ENCODE results near the gene C9. TPM values are rescaled to one million over a fixed set of nuclear protein-coding genes. Genes with fewer than 3 reads are reported as not detected.

C9 gene
- total RNA-seq, 8 experiments from 2014 or later = not detected

- in situ Hi-C loops (cut with MboI; ENCODE audit: low pct_unique_long_range_greater_than_20kb in 2 of 9, low sequenced_read_pairs in 9 of 9, unreplicated experiment in 9 of 9) = no loop called here
- H3K27ac ChIP-seq = no peak overlapping the region
- ATAC-seq (replicated peaks in 6 of 8) = no peak
- 67 to 100% (median 93%) methylated on average over 1 to 2 of the region's 2 CpGs; no CpG with 5 or more reads in 2 of the 10 experiments for WGBS, 10 experiments
- H3K4me3 ChIP-seq = no peak overlapping the region
- H3K4me1 ChIP-seq (replicated peaks in 1 of 2) = no peaks in the 10 kb centered on the region
Measured at GRCh38 chr5:39267186-39267585, 97.1 kb downstream of the C9 start.

GRCh38 chr5:39266442-39266841 lies 97.9 kb downstream of the C9 start:
- peak in 1 of 8 experiments; percentile 39 for ATAC-seq (replicated peaks in 6 of 8)
- in situ Hi-C loops (cut with MboI; ENCODE audit: low pct_unique_long_range_greater_than_20kb in 2 of 9, low sequenced_read_pairs in 9 of 9, unreplicated experiment in 9 of 9) = no loop called here
- H3K4me3 ChIP-seq = no peak overlapping the region

GRCh38 chr5:39264528-39264927 lies 99.8 kb downstream of the C9 start:
- no peak overlapping the region for H3K4me3 ChIP-seq
- H3K4me1 ChIP-seq (replicated peaks in 1 of 2) = no peaks in the 10 kb centered on the region
- 67 to 100% (median 85%) methylated on average over 1 of the region's 1 CpG; no CpG with 5 or more reads in 4 of the 10 experiments for WGBS, 10 experiments
- in situ Hi-C loops (cut with MboI; ENCODE audit: low pct_unique_long_range_greater_than_20kb in 2 of 9, low sequenced_read_pairs in 9 of 9, unreplicated experiment in 9 of 9) = no loop called here
- no peak for ATAC-seq (replicated peaks in 6 of 8)
- no peak overlapping the region for H3K27ac ChIP-seq

More at GRCh38 chr5:39266442-39266841, 97.9 kb downstream of the C9 start:
- H3K4me1 ChIP-seq (replicated peaks in 1 of 2) = no peaks in the 10 kb centered on the region
- H3K27ac ChIP-seq = no peak overlapping the region
- 0% methylated on average over 1 of the region's 2 CpGs; no CpG with 5 or more reads in 6 of the 10 experiments for whole genome bisulfite sequencing, 10 experiments

GRCh38 chr5:39262981-39263380 lies 101.3 kb downstream of the C9 start:
- in situ Hi-C loops (cut with MboI; ENCODE audit: low pct_unique_long_range_greater_than_20kb in 2 of 9, low sequenced_read_pairs in 9 of 9, unreplicated experiment in 9 of 9) = no loop called here
- ATAC-seq (replicated peaks in 6 of 8) = no peak
- Histone ChIP-seq H3K4me3 (no peak overlapping the region), H3K4me1 (replicated peaks in 1 of 2) (no peaks in the 10 kb centered on the region), H3K27ac (no peak overlapping the region)
- WGBS, 10 experiments = 75 to 100% (median 86%) methylated on average over 1 to 2 of the region's 2 CpGs; no CpG with 5 or more reads in 3 of the 10 experiments

GRCh38 chr5:39260095-39260494 lies 104.2 kb downstream of the C9 start:
- Histone ChIP-seq H3K4me1 (replicated peaks in 1 of 2) (no peaks in the 10 kb centered on the region), H3K4me3 (no peak overlapping the region), H3K27ac (no peak overlapping the region)
- in situ Hi-C loops (cut with MboI; ENCODE audit: low pct_unique_long_range_greater_than_20kb in 2 of 9, low sequenced_read_pairs in 9 of 9, unreplicated experiment in 9 of 9) = no loop called here
- no peak for ATAC-seq (replicated peaks in 6 of 8)

GRCh38 chr5:39257554-39257953 lies 106.7 kb downstream of the C9 start:
- Histone ChIP-seq H3K4me3 (no peak overlapping the region), H3K27ac (no peak overlapping the region), H3K4me1 (replicated peaks in 1 of 2) (no peaks in the 10 kb centered on the region)
- 81 to 100% (median 94%) methylated on average over 2 to 3 of the region's 3 CpGs; no CpG with 5 or more reads in 1 of the 10 experiments for WGBS, 10 experiments
- in situ Hi-C loops (cut with MboI; ENCODE audit: low pct_unique_long_range_greater_than_20kb in 2 of 9, low sequenced_read_pairs in 9 of 9, unreplicated experiment in 9 of 9) = no loop called here
- ATAC-seq (replicated peaks in 6 of 8) = no peak

GRCh38 chr5:39256477-39257235 lies 107.6 kb downstream of the C9 start:
- H3K4me3 ChIP-seq = no peak overlapping the region
- H3K27ac ChIP-seq = no peak overlapping the region
- no peaks in the 10 kb centered on the region for H3K4me1 ChIP-seq (replicated peaks in 1 of 2)
- WGBS, 10 experiments = 7 to 100% (median 80%) methylated on average over 1 to 4 of the region's 4 CpGs; no CpG with 5 or more reads in 3 of the 10 experiments
- ATAC-seq (replicated peaks in 6 of 8) = peak in 2 of 8 experiments; percentile 92 to 98
- in situ Hi-C loops (cut with MboI; ENCODE audit: low pct_unique_long_range_greater_than_20kb in 2 of 9, low sequenced_read_pairs in 9 of 9, unreplicated experiment in 9 of 9) = no loop called here

- in situ Hi-C loops (cut with MboI; ENCODE audit: low pct_unique_long_range_greater_than_20kb in 2 of 9, low sequenced_read_pairs in 9 of 9, unreplicated experiment in 9 of 9) = no loop called here
Measured at GRCh38 chr5:39255406-39255805, 108.9 kb downstream of the C9 start.

GRCh38 chr5:39254671-39255070 lies 109.6 kb downstream of the C9 start:
- no peak for ATAC-seq (replicated peaks in 6 of 8)
- in situ Hi-C loops (cut with MboI; ENCODE audit: low pct_unique_long_range_greater_than_20kb in 2 of 9, low sequenced_read_pairs in 9 of 9, unreplicated experiment in 9 of 9) = no loop called here
- Histone ChIP-seq H3K4me1 (replicated peaks in 1 of 2) (no peaks in the 10 kb centered on the region), H3K4me3 (no peak overlapping the region), H3K27ac (no peak overlapping the region)

More at GRCh38 chr5:39255406-39255805, 108.9 kb downstream of the C9 start:
- WGBS, 10 experiments = 84 to 100% (median 91%) methylated on average over 1 to 2 of the region's 2 CpGs; no CpG with 5 or more reads in 3 of the 10 experiments
- H3K4me3 ChIP-seq = no peak overlapping the region
- ATAC-seq (replicated peaks in 6 of 8) = no peak
- no peak overlapping the region for H3K27ac ChIP-seq
- H3K4me1 ChIP-seq (replicated peaks in 1 of 2) = no peaks in the 10 kb centered on the region

- in situ Hi-C loops (cut with MboI; ENCODE audit: low pct_unique_long_range_greater_than_20kb in 2 of 9, low sequenced_read_pairs in 9 of 9, unreplicated experiment in 9 of 9) = no loop called here
- no peaks in the 10 kb centered on the region for H3K4me1 ChIP-seq (replicated peaks in 1 of 2)
- H3K4me3 ChIP-seq = no peak overlapping the region
- no peak overlapping the region for H3K27ac ChIP-seq
- ATAC-seq (replicated peaks in 6 of 8) = no peak
Measured at GRCh38 chr5:39253196-39253595, 111.1 kb downstream of the C9 start.

GRCh38 chr5:39249564-39250274 lies 114.6 kb downstream of the C9 start:
- Histone ChIP-seq H3K4me1 (replicated peaks in 1 of 2) (no peaks in the 10 kb centered on the region), H3K27ac (no peak overlapping the region), H3K4me3 (no peak overlapping the region)
- no peak for ATAC-seq (replicated peaks in 6 of 8)
- WGBS, 10 experiments = 17 to 100% (median 63%) methylated on average over 1 of the region's 1 CpG; no CpG with 5 or more reads in 5 of the 10 experiments
- in situ Hi-C loops (cut with MboI; ENCODE audit: low pct_unique_long_range_greater_than_20kb in 2 of 9, low sequenced_read_pairs in 9 of 9, unreplicated experiment in 9 of 9) = no loop called here

GRCh38 chr5:39249069-39249468 lies 115.2 kb downstream of the C9 start:
- no peaks in the 10 kb centered on the region for H3K4me1 ChIP-seq (replicated peaks in 1 of 2)
- ATAC-seq (replicated peaks in 6 of 8) = no peak
- H3K27ac ChIP-seq = no peak overlapping the region
- in situ Hi-C loops (cut with MboI; ENCODE audit: low pct_unique_long_range_greater_than_20kb in 2 of 9, low sequenced_read_pairs in 9 of 9, unreplicated experiment in 9 of 9) = no loop called here
- WGBS, 10 experiments = 60 to 100% (median 89%) methylated on average over 1 of the region's 1 CpG; no CpG with 5 or more reads in 5 of the 10 experiments
- H3K4me3 ChIP-seq = no peak overlapping the region

- no peak for ATAC-seq (replicated peaks in 6 of 8)
Measured at GRCh38 chr5:39240750-39241149, 123.5 kb downstream of the C9 start.

More at GRCh38 chr5:39240750-39241149, 123.5 kb downstream of the C9 start:
- H3K4me3 ChIP-seq = no peak overlapping the region
- H3K27ac ChIP-seq = no peak overlapping the region
- 50 to 88% (median 67%) methylated on average over 1 of the region's 1 CpG; no CpG with 5 or more reads in 5 of the 10 experiments for WGBS, 10 experiments
- H3K4me1 ChIP-seq (replicated peaks in 1 of 2) = no peaks in the 10 kb centered on the region
- in situ Hi-C loops (cut with MboI; ENCODE audit: low pct_unique_long_range_greater_than_20kb in 2 of 9, low sequenced_read_pairs in 9 of 9, unreplicated experiment in 9 of 9) = no loop called here

Data from motor neuron (in vitro differentiated cells).